Type B pancreatic cell (in vitro differentiated cells): ENCODE results near the gene SYTL3. TPM values are rescaled to one million over a fixed set of nuclear protein-coding genes. Genes with fewer than 3 reads are reported as not detected.
A peak's percentile ranks its signal among the peaks of the same experiment; 100 is the strongest.

Source experiments
- DNase-seq: peaks from one replicate; pipeline ENCODE4 v3.0.0; 2021; ENCODE audit warnings: mixed read lengths; ENCODE audit not compliant: unreplicated experiment; ENCODE audit errors: extremely low spot score
- H3K27ac Mint-ChIP-seq: 2 replicates; pipeline ENCODE4 v1.8.0; 2021; ENCODE audit warnings: mild to moderate bottlenecking, mixed read lengths
- H3K27me3 Mint-ChIP-seq: 2 replicates; pipeline ENCODE4 v1.8.0; 2021; ENCODE audit warnings: mixed read lengths
- H3K36me3 Mint-ChIP-seq: 2 replicates; pipeline ENCODE4 v1.8.0; 2021; ENCODE audit warnings: mixed read lengths
- H3K4me1 Mint-ChIP-seq: one replicate; pipeline ENCODE4 v1.8.0; 2021; ENCODE audit warnings: mixed read lengths; ENCODE audit not compliant: unreplicated experiment
- H3K4me3 Mint-ChIP-seq: 2 replicates; pipeline ENCODE4 v1.8.0; 2021; ENCODE audit warnings: mild to moderate bottlenecking, mixed read lengths
- H3K9me3 Mint-ChIP-seq: 2 replicates; pipeline ENCODE4 v1.8.0; 2021; ENCODE audit warnings: mixed read lengths
- total RNA-seq: library from RNA; stranded (reverse); gene quantifications from 2 replicates; pipeline ENCODE4 v1.2.1, GENCODE V29; 2021; ENCODE audit warnings: low replicate concordance
- TF ChIP-seq, protein P1 (sequence below): fragments of 200-600 bp; sonication (generic); conservative IDR thresholded peaks from 2 replicates; pipeline ENCODE4 v1.5.0; 2021; ENCODE audit warnings: antibody characterized with exemption, mild to moderate bottlenecking

Gene SYTL3
- total RNA-seq, 1 donor from 2014 or later = 2.2 TPM

DNA sequence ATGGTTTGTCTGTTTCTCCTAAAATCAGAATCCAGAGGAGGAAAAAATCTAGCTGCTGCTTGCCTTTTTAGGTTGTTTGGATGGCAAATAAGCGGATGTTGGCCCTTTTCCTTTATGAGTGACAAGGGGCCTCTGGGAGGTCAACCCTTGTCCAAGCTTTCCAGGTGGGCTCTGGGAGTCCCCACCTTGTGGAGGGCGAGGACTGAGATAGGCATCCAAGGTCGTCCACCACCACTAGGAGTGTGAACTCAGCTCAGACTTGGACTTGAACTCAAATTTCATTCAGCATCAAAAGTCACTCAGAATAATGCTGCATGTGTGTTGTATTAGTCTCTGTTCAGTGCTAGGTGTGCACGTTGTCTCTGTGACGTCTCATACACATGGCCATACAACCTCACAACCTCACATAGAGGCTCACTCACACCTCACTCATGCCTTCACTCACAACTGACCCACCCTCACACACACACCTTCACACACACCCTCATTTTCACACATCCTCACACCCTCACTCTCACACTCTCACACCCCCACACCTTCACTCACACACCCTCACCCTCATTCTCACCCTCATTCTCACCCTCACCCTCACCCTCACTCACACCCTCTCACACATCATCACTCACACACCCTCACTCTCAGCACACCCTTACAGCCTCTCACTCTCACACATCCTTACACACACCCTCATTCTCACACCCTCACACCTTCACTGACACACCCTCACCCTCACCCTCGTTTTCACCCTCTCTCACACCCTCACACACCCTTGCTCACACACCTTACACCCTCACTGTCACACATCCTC lies 23.3 kb upstream of the SYTL3 start:
- H3K36me3 Mint-ChIP-seq = peaks cover 29% of the 10 kb centered on the region
- H3K4me1 Mint-ChIP-seq = peaks cover 12% of the 10 kb centered on the region
- no peaks in the 10 kb centered on the region for H3K9me3 Mint-ChIP-seq
- TF ChIP-seq, protein P1, sequence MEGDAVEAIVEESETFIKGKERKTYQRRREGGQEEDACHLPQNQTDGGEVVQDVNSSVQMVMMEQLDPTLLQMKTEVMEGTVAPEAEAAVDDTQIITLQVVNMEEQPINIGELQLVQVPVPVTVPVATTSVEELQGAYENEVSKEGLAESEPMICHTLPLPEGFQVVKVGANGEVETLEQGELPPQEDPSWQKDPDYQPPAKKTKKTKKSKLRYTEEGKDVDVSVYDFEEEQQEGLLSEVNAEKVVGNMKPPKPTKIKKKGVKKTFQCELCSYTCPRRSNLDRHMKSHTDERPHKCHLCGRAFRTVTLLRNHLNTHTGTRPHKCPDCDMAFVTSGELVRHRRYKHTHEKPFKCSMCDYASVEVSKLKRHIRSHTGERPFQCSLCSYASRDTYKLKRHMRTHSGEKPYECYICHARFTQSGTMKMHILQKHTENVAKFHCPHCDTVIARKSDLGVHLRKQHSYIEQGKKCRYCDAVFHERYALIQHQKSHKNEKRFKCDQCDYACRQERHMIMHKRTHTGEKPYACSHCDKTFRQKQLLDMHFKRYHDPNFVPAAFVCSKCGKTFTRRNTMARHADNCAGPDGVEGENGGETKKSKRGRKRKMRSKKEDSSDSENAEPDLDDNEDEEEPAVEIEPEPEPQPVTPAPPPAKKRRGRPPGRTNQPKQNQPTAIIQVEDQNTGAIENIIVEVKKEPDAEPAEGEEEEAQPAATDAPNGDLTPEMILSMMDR = no peak
- H3K27me3 Mint-ChIP-seq = no peaks in the 10 kb centered on the region
- no peak overlapping the region for H3K4me3 Mint-ChIP-seq
- H3K27ac Mint-ChIP-seq = no peak overlapping the region
- no peak for DNase-seq

DNA sequence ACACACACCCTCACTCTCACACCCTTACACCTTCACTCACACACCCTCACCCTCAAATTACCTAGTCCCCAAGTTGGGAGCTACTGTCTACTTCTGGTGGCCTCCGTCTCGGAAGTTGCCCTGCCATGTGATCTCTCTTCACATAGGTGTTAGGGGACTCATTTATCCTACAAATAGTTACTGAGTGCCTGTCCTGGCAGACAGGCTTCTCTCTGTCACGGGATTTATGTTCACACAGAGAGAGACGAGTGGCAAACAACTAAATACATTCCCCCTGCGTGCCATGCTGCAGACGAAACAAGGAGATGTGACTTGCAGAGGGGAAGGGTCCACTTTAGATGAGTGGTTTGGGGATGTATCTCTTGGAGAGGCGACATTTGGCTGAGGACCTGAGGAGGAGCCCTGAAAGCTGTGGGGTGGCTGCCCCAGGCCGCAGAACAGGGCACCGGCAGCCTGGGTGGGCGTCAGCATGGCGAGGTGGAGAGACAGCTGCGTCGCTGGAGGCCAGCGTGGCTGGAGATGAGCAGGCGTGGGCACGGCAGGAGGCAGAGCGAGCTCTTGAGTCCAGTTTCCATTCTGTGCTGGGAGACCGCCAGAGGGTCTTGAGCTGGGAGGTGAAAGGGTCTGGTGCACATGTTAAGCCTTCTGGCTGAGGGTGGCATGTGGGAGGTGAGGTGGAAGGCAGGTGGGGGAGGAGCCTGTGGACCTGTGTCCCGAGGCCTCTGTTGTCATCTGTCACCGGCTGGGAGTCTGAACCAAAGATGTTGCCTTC lies 22.5 kb upstream of the SYTL3 start:
- Mint-ChIP-seq H3K36me3 (peaks cover 31% of the 10 kb centered on the region), H3K4me1 (peaks cover 16% of the 10 kb centered on the region), H3K27me3 (no peaks in the 10 kb centered on the region), H3K4me3 (no peak overlapping the region), H3K27ac (peak overlapping the region; percentile 53), H3K9me3 (no peaks in the 10 kb centered on the region)
- DNase-seq = no peak
- TF ChIP-seq, protein P1 = no peak

DNA sequence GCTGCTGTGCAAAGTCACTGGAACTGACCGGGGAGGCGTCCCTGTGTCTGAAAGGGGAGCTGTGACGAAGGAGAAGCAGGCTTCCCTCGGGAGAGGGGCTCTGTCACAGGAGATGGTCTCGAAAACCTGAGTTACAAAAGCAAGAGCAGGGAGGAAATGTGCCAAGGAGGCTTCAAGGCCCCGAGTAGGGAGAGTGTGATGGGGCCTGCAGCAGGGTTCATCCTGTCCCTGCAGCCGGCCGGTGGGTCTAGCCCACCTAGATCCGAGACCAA lies 22.0 kb upstream of the SYTL3 start:
- H3K36me3 Mint-ChIP-seq = peaks cover 32% of the 10 kb centered on the region

DNA sequence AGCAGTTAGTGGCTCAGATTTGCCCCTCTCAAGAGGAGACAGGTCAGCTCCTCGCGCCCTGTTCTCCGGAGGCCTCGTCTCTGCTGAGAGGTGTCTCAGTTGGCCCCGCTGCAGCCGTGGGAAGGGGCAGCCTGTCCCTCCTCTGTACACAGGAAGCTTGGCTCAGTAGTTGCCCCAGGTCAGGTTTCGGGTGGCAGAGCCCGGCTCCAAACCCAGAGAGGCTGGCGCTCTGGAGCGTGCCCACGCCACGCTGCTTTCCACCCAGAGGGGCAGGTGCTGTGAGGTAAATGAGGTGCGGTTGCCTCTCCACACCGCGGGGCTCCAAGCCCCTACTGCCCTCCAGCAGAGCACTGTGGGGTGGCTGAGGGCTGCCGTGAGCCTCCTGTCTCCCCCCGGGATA lies 21.3 kb upstream of the SYTL3 start:
- Mint-ChIP-seq H3K36me3 (peaks cover 37% of the 10 kb centered on the region), H3K4me3 (no peak overlapping the region), H3K27ac (no peak overlapping the region), H3K27me3 (no peaks in the 10 kb centered on the region), H3K4me1 (peaks cover 16% of the 10 kb centered on the region), H3K9me3 (no peaks in the 10 kb centered on the region)
- DNase-seq = no peak
- TF ChIP-seq, protein P1 = no peak

More for the DNA sequence above, 22.0 kb upstream of the SYTL3 start:
- TF ChIP-seq, protein P1 = no peak
- Mint-ChIP-seq H3K27me3 (no peaks in the 10 kb centered on the region), H3K4me1 (peaks cover 16% of the 10 kb centered on the region), H3K27ac (peak overlapping the region; percentile 53), H3K9me3 (no peaks in the 10 kb centered on the region), H3K4me3 (no peak overlapping the region)
- DNase-seq = no peak

DNA sequence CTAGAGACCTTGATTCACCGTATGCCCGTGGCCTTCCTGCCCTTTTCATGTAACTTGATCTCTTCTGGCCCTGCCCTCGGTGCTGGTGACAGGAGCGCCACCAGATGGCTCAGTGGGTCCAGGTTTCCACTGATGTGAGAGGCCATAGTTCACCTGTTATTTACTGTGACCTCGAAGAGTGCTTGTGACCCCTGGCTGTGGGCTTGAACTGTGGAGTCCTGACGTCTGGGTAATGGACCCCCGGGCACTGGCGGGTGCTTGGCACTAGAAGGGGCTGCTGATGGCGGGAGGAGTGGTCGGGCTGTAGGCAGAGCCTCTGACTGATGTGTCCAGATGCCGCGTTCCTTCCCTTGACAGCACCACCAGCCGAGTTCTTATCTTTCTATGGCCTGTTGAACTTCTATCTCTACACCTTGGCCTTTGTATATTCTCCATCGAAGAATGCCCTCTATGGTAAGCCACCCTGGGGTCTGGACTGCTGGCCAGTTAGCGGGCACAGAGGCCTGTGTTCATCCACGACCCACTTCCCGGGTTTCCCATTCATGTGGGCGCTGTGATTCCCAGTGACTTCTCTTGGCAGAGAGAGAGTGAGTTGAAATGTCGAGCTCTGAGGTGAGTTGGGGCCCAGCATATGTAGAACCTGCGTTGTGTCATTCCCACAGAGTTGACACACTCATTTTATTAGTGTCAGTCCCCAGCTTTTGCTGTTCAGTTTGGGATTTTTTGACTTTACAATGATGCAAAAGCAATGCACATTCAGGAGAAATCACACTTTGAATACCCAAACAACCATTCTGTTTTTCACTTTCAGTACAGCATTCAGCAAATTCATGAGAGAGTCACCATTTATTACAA lies 20.3 kb upstream of the SYTL3 start:
- no peaks in the 10 kb centered on the region for H3K9me3 Mint-ChIP-seq
- H3K4me1 Mint-ChIP-seq = peaks cover 16% of the 10 kb centered on the region
- no peak overlapping the region for H3K4me3 Mint-ChIP-seq
- TF ChIP-seq, protein P1 = no peak
- no peaks in the 10 kb centered on the region for H3K27me3 Mint-ChIP-seq
- peak overlapping the region; percentile 62 for H3K27ac Mint-ChIP-seq
- no peak for DNase-seq
- peaks cover 37% of the 10 kb centered on the region for H3K36me3 Mint-ChIP-seq
